Thoracic aorta (tissue), 2 donors: ENCODE data around the gene DNM3. TPM values are rescaled to one million over a fixed set of nuclear protein-coding genes. Genes with fewer than 3 reads are reported as not detected.

Source experiments
- ATAC-seq: fragments of 150-250 bp; one replicate; pipeline ENCODE4 v1.8.0; 2017; ENCODE audit warnings: low read depth; ENCODE audit not compliant: insufficient number of reproducible peaks, low FRiP score
- DNase-seq: peaks from one replicate; pipeline ENCODE4 v3.0.0-alpha.2; 2020; ENCODE audit warnings: low spot score
- H3K27ac ChIP-seq, 2 donors: fragments of 200-600 bp; sonication (generic); 1 replicate in 1 of 2; 2 replicates in 1 of 2; pipeline ENCODE4 v1.5.1; 2016; ENCODE audit warnings: mild to moderate bottlenecking in 2 of 2, moderate library complexity in 2 of 2
- H3K27me3 ChIP-seq: fragments of 200-600 bp; sonication (generic); replicated peaks from 2 replicates; pipeline ENCODE4 v1.6.0; 2016; ENCODE audit warnings: mild to moderate bottlenecking; ENCODE audit not compliant: insufficient read depth
- H3K36me3 ChIP-seq: fragments of 200-600 bp; sonication (generic); one replicate; pipeline ENCODE4 v1.5.1; 2016
- H3K4me1 ChIP-seq, 2 donors: fragments of 200-600 bp; sonication (generic); 1 replicate in 1 of 2; 2 replicates in 1 of 2; pipeline versions ENCODE4 v1.5.1 to v1.6.0; 2016; ENCODE audit warnings: low read depth in 2 of 2, mild to moderate bottlenecking in 1 of 2; ENCODE audit not compliant: control insufficient read depth in 1 of 2
- H3K4me3 ChIP-seq: fragments of 200-600 bp; sonication (generic); 2 replicates; pipeline ENCODE4 v1.5.1; 2016; ENCODE audit warnings: mild to moderate bottlenecking
- H3K9me3 ChIP-seq: fragments of 200-600 bp; sonication (generic); 2 replicates; pipeline ENCODE4 v1.5.1; 2016
- CTCF ChIP-seq: fragments of 200-600 bp; sonication (generic); IDR thresholded peaks from one replicate; pipeline ENCODE4 v1.5.1; 2019; ENCODE audit warnings: antibody characterized with exemption
- total RNA-seq, 2 donors: library from RNA; depleted of rRNA; stranded (reverse); fragments of >200 nt; gene quantifications; one replicate each; pipeline versions ENCODE4 v1.1.0 to v1.2.3, GENCODE V29; 2016

DNM3 gene
- total RNA-seq, 2 donors from 2014 or later: 5.8 to 7.5 TPM

GRCh38 chr1:172351754-172352161 lies 510.5 kb downstream of the DNM3 start:
- DNase-seq: no peak
- no peaks in the 10 kb centered on the region for H3K27me3 ChIP-seq
- no peaks in the 10 kb centered on the region for H3K36me3 ChIP-seq
- peaks cover 6% of the 10 kb centered on the region for H3K9me3 ChIP-seq
- H3K4me1 ChIP-seq: peaks cover 2 to 6% of the 10 kb centered on the region in 2 donors
- H3K27ac ChIP-seq: no peak overlapping the region
- ATAC-seq: no peak
- no peak for TF ChIP-seq CTCF
- H3K4me3 ChIP-seq: no peak overlapping the region

GRCh38 chr1:172352435-172352834 lies 511.1 kb downstream of the DNM3 start:
- Histone ChIP-seq H3K36me3 (no peaks in the 10 kb centered on the region), H3K27me3 (no peaks in the 10 kb centered on the region), H3K9me3 (peaks cover under 1% of the 10 kb centered on the region), H3K4me1 (peaks cover 3 to 6% of the 10 kb centered on the region in 2 donors), H3K27ac (no peak overlapping the region), H3K4me3 (no peak overlapping the region)
- ATAC-seq: no peak
- no peak for TF ChIP-seq CTCF
- DNase-seq: no peak

- no peak overlapping the region for H3K4me3 ChIP-seq
- H3K4me1 ChIP-seq: peaks cover 11 to 25% of the 10 kb centered on the region in 2 donors
- ATAC-seq: no peak
- no peaks in the 10 kb centered on the region for H3K36me3 ChIP-seq
- DNase-seq: no peak
- H3K9me3 ChIP-seq: no peaks in the 10 kb centered on the region
- no peak for TF ChIP-seq CTCF
- no peak overlapping the region for H3K27ac ChIP-seq
- H3K27me3 ChIP-seq: no peaks in the 10 kb centered on the region
These were observed 513.3 kb downstream of the DNM3 start for GRCh38 chr1:172354291-172355274.

GRCh38 chr1:172356620-172357019 lies 515.3 kb downstream of the DNM3 start:
- Histone ChIP-seq H3K4me1 (peaks cover 17 to 42% of the 10 kb centered on the region in 2 donors), H3K27me3 (no peaks in the 10 kb centered on the region), H3K9me3 (no peaks in the 10 kb centered on the region), H3K4me3 (no peak overlapping the region), H3K36me3 (no peaks in the 10 kb centered on the region), H3K27ac (peak overlapping the region in 1 of 2 donors; percentile 30)
- ATAC-seq (no peak), DNase-seq (no peak)
- no peak for TF ChIP-seq CTCF

GRCh38 chr1:172357753-172358385 lies 516.6 kb downstream of the DNM3 start:
- Histone ChIP-seq H3K36me3 (no peaks in the 10 kb centered on the region), H3K4me3 (peak overlapping the region; percentile 56), H3K27me3 (no peaks in the 10 kb centered on the region), H3K4me1 (peaks cover 17 to 38% of the 10 kb centered on the region in 2 donors), H3K27ac (peak overlapping the region; percentile 74 to 88), H3K9me3 (no peaks in the 10 kb centered on the region)
- no peak for TF ChIP-seq CTCF
- no peak for DNase-seq
- ATAC-seq: no peak
